Activated gamma-delta T cell treated with anti-CD3 and anti-CD28 coated beads, Interleukin-2, amount 50 U/mL, for 16 hours (primary cell): ENCODE data around the gene VKORC1L1.
"Not testable (repeated sequence)": the region's sequence is repeated elsewhere in the genome, so short reads cannot be mapped to it uniquely, and the experiment has no call there.

Experiments used
- DNase-seq: peaks from one replicate; pipeline ENCODE4 v3.0.0-alpha.2; 2020; ENCODE audit warnings: low read depth

The VKORC1L1 gene

GRCh38 chr7:65938336-65938895 is 65.5 kb downstream of the VKORC1L1 start:
- DNase-seq: no peak

DNA sequence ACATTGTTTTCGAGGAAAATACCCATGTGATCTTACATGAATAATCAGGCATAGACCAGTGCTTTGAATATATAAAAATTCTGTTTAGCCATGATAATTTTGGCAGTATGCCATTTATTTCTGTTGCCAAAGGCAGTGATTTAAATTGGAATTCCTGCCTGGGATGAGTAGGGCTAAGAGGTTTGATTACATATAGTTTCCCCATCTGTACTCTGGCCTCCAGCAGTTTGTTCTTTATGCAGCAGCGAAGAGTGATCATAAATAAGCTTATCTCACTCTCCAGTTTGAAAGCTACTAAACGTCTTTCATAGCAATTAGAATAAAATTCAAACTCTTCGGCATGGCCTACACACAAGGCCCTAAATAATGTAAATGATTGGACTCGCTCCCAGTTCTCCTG is 72.9 kb downstream of the VKORC1L1 start:
- DNase-seq: not testable (repeated sequence)

GRCh38 chr7:65946904-65947303 is 74.0 kb downstream of the VKORC1L1 start:
- DNase-seq: no peak

GRCh38 chr7:65951837-65952578 is 79.1 kb downstream of the VKORC1L1 start:
- no peak for DNase-seq

- DNase-seq: no peak
Measured at GRCh38 chr7:65953001-65953720, 80.3 kb downstream of the VKORC1L1 start.

DNA sequence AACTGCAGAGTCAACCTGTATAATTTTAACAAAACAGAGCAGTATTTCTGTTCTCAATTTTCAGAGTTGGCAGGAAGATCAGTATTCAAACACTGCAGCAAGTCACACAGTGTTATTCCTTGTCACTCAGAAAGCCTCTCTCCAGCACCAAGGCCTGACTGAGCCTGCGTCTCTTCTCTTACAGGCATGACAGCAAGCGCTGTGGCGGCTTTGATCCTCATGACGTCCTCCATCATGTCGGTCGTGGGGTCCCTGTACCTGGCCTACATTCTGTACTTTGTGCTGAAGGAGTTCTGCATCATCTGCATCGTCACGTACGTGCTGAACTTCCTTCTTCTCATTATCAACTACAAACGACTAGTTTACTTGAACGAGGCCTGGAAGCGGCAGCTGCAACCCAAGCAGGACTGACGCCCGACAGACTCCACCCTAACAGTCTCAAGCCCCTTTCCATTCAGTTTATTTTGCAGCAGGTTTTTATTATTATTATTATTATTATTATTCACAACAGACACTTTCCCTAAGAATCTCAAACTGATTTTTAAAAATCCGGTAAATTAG is 81.1 kb downstream of the VKORC1L1 start:
- no peak for DNase-seq

DNA sequence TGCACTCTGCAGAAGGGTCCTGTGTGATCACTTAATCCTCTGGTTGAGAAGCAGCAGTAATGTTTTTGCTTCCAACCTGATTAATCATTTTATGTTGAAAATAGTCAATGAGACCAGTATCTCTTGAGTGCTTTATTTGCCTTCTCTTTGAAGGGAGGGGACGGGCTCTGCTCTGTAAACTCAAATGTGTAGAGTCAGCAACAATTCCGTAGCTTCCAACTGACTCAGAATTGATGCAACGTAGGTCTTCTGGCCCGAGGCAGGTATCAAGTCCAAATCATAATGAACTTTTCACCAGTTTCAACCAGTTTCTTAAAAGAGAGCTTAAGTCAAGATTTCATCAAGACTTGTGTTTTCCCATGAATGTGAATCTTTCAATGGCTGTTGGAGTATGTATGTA is 82.8 kb downstream of the VKORC1L1 start:
- DNase-seq: no peak

DNA sequence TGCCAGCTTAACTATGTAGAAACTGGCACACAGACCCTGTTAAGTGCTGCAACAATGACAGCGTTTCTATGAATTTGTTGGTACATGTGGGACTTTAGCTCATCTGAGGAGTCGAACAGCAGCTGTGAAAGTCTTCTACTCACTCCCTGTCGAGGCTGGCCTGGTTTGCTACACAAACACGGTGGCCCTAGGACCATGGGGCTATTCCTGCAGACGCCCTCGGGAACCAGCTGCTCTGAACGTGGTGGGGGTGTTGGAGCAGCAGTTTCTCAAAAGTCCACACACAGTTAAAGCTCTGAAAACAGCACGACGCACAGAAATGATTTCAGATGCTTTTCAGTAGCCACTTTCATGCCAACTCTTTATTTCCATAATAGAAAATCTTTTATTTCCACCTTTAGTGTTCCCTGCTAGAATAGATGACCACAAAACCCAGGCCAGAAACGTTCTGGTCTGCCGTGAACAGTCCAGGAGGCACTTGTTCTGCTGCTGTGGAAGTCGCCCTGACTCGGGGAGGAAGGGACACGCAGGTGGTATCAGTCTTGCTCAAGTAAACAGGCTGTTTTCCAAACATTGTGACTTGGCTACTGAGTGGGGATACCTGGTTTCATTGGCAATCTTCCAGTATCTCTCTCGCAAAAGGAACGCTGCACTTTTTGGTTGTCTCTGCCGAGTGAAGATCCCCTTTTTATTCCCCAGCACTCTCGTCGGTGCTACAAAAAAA is 87.6 kb downstream of the VKORC1L1 start:
- no peak for DNase-seq

DNA sequence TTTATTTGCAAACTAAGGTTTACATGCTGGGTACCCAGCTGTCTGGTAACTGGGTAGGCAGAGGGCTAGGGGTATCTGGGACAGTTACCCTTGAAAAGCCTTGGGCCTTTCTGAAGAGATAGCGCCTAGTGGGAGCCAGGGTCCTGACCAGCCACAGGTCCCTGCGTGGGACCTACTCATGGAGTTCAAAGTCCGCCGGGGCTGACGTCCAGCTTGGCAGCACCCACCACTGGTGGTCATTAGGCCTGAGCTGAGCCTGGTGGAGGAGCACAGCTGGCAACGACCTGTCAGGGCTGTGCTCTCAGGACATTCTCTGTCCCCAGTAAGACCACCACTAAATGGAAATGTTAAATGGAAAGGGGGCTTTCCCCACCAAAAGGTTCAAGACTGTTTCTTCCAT is 89.2 kb downstream of the VKORC1L1 start:
- DNase-seq: no peak

DNA sequence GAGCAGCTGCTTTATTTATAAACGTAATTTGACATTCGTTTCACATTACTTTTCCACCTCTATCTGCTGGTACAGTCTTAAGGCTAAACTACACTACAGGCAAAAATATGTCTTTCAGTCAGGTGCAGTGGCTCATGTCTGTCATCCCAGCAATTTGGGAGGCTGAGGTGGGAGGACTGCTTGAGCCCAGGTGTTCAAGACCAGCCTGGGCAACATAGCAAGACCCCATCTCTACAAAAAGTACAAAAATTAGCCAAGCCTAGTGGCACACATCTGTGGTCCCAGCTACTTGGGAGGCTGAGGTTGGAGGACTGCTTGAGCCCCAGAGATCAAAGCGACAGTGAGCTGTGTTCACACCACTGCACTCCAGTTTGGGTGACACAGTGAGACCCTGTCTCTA is 91.8 kb downstream of the VKORC1L1 start:
- DNase-seq: not testable (repeated sequence)

DNA sequence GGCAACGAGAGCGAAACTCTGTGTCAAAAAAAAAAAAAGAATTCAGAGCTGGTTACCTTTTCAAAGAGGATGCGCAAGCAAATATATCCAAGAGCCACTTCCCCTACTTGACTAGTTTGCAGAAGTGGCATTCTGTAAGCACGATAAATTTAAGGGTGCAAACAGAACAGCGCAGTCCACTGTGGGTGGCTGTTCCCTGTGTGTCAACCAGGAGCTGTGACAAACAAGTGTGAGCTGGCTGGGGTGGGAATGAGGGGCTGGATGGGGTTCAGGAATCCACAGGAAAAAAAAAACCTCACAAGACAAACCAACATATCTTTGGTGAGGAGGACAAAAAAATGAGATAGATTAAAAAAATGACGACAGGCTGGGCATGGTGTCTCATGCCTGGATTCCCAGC is 93.3 kb downstream of the VKORC1L1 start:
- DNase-seq: no peak

GRCh38 chr7:65967361-65968155 is 94.7 kb downstream of the VKORC1L1 start:
- no peak for DNase-seq

DNA sequence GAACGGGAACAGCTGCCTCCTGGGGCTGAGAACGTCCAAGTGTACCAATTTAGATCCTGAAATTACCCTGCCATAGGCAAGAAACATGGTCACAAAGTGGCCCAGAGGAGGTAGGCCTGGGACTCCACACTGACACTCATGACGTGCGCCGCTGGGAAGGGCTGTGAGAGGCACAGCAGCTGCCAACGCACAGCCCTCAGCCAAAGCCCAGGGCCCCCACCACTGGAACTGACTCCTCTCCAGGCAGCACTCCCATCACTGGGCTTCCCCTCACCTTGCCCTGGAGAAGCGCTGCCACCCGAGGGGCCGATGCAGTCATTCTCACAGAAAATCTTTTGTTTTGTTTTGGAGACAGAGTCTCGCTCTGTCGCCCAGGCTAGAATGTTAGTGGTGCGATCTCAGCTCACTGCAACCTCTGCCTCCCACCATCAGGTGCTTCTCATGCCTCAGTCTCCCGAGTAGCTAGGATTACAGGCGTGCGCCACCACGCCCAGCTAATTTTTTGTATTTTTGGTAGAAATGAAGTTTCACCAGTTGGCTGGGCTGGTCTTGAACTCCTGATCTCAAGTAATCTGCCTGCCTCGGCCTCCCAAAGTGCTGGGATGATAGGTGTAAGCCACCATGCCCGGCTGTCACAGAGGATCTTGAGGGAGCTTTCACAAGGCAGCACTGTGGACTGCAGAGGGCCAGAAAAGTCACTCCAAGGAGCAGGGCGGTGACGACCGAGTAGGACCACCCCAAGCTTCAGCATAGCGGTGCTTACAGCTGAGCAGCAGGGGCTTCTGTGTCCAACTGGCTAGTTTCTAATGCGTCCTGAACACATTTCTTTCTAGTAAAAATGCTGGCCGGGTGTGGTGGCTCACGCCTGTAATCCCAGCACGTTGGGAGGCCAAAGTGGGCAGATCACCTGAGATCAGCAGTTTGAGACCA is 95.6 kb downstream of the VKORC1L1 start:
- DNase-seq: no peak

DNA sequence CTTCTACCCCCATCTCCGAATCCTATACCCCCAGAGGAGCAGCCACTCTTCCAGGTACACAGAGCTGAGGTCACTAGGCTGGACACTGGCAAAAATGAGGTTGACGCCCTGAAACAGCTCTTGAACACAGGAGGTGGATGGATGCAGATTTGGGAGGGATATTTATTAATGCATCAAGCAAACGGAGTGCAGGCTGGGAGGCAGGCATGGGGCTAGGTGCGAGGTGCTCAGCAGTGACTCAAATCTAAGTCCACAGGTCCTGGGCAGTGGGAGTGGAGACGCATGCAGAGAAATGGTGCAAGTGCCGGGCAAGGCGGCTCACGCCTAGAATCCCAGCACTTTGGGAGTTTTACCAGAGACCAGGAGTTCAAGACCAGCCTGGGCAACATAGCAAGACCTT is 98.1 kb downstream of the VKORC1L1 start:
- no peak for DNase-seq

GRCh38 chr7:65972976-65973375 is 100.1 kb downstream of the VKORC1L1 start:
- no peak for DNase-seq

DNA sequence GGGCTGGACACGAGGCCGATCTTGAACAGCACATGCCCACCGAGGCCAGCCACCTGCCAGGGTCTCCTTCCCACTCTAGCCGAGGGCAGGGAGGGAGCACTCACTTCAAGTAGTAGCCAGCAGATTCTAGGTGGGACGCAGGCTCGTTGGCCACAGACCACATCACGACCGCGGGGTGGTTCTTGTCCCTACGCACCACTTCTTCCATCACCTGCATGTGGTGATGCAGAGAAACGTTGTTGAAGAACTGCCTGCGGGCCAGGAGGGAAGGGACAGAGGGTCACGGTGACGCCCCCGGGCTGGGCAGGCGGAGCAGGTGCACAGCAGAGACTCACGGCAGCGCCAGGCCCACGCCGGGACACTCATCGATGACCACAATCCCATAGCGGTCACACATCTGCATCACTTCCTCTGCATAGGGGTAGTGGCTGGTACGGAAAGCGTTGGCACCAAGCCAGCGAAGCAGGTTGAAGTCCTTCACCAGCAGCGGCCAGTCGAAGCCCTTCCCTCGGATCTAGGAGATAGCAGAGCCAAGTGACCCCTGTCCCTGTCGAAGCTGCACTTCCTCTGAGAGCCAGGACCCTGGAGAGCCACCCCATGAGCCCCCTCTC is 101.4 kb downstream of the VKORC1L1 start:
- no peak for DNase-seq

- no peak for DNase-seq
Measured at GRCh38 chr7:65974876-65975275, 102.0 kb downstream of the VKORC1L1 start.

- no peak for DNase-seq
Measured at GRCh38 chr7:65975814-65976445, 103.1 kb downstream of the VKORC1L1 start.

DNA sequence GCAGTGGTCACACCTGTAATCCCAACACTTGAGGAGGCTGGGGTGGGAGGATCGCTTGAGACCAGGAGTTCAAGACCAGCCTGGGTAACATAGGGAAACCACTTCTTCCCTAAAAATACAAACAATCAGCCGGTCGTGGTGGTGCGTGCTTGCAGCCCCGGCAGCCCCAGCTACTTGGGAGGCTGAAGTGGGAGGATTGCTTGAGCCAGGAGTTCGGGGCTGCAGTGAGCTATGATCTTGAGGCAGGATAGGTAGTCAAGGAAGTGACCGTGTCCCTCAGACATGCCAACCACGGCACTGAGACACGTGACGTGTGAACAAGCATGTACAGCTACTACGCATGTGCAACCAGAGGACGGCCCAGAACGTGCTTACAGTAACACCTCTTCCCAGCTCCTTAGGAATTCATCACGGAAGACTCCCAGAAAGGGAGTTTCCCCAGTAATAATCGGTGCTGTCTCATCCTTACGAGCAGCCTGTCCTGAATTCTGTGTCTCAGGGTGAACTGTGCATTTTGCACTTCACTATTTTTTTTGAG is 103.9 kb downstream of the VKORC1L1 start:
- no peak for DNase-seq
